ENCODE results near the gene NAP1L1. TPM values are rescaled to one million over a fixed set of nuclear protein-coding genes. Genes with fewer than 3 reads are reported as not detected.

Gene NAP1L1
- total RNA-seq, 1 experiment from 2014 or later: 902 TPM

GRCh38 chr12:76101739-76102385 lies 17.4 kb upstream of the NAP1L1 start:
- H3K4me3 ChIP-seq: no peak overlapping the region
- H3K27ac ChIP-seq: no peak overlapping the region
- H3K4me1 ChIP-seq: no peaks in the 10 kb centered on the region
- no peak for DNase-seq
- no peaks in the 10 kb centered on the region for H3K27me3 ChIP-seq
- H3K36me3 ChIP-seq: no peaks in the 10 kb centered on the region
- no peaks in the 10 kb centered on the region for H3K9me3 ChIP-seq (replicated peaks)

DNA sequence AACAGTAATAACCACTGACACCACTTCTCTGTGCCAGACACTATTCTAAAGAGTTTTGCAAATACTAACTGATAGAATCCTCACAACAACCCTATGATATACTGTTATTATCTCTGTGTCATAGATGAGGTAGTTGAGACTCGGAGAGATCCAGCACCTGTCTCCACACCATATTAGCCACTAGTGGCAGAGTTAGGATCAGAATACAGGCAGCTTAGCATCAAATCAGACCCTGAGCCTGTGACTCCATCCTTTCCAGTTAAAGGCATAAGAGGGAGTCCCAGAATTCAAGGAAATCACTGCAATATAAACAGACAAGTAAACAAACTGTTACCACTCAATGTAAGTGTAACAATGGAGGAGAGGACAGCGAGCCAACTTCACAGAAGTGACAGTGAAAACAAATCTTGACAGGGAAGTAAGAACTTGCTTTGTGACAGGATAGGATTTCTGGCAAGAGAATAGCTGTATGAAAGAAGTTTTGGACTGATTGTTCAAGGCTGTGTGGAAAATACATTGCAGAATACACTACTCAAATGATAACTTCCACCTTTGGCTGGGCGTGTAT lies 11.7 kb upstream of the NAP1L1 start:
- Histone ChIP-seq H3K9me3 (replicated peaks) (no peaks in the 10 kb centered on the region), H3K4me3 (no peak overlapping the region), H3K27ac (no peak overlapping the region), H3K4me1 (no peaks in the 10 kb centered on the region), H3K27me3 (no peaks in the 10 kb centered on the region), H3K36me3 (no peaks in the 10 kb centered on the region)
- DNase-seq: peak in 1 of 2 experiments; percentile 36

- H3K27me3 ChIP-seq: no peaks in the 10 kb centered on the region
- no peaks in the 10 kb centered on the region for H3K4me1 ChIP-seq
- no peak overlapping the region for H3K27ac ChIP-seq
- no peaks in the 10 kb centered on the region for H3K9me3 ChIP-seq (replicated peaks)
- no peak overlapping the region for H3K4me3 ChIP-seq
- H3K36me3 ChIP-seq: no peaks in the 10 kb centered on the region
- no peak for DNase-seq
Observed at GRCh38 chr12:76094754-76095153, 10.3 kb upstream of the NAP1L1 start.

DNA sequence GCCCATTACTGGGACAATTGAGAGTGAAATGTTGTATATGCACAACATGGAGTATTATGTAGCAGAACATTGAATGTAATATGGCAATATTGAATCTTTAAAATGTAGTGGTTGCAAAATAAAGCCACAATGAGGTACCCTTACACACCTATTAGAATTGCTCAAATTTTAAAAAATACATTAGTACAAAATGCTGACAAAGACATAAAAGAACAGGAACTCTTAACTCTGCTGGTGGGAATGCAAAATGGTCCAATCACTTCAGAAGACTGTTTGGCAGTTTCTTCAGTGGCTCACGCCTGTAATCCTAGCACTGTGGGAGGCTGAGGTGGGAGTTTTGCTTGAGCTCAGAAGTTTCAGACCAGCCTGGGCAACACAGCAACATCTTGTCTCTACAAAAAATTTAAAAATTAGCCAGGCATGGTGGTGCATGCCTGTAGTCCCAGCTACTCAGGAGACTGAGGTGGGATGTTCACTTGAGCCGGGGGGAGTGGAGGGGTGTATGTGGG lies 6.8 kb upstream of the NAP1L1 start:
- Histone ChIP-seq H3K4me3 (no peak overlapping the region), H3K9me3 (replicated peaks) (no peaks in the 10 kb centered on the region), H3K4me1 (no peaks in the 10 kb centered on the region; the same call in 1 of the 2 replicates), H3K27ac (no peak overlapping the region), H3K36me3 (no peaks in the 10 kb centered on the region), H3K27me3 (no peaks in the 10 kb centered on the region)
- no peak for DNase-seq

- DNase-seq: peak; percentile 17 to 42
- no peaks in the 10 kb centered on the region for H3K27me3 ChIP-seq
- H3K36me3 ChIP-seq: peaks cover 19% of the 10 kb centered on the region
- H3K4me1 ChIP-seq: peaks cover 15% of the 10 kb centered on the region
- H3K4me3 ChIP-seq: peak overlapping the region; percentile 86
- H3K27ac ChIP-seq: peak overlapping the region; percentile 94
- H3K9me3 ChIP-seq (replicated peaks): no peaks in the 10 kb centered on the region
Observed at GRCh38 chr12:76085520-76085868, 1.0 kb upstream of the NAP1L1 start.

GRCh38 chr12:76084863-76085519 lies 506 bp upstream of the NAP1L1 start:
- Histone ChIP-seq H3K4me3 (peak overlapping the region; percentile 86), H3K27ac (peak overlapping the region; percentile 94), H3K9me3 (replicated peaks) (no peaks in the 10 kb centered on the region), H3K27me3 (no peaks in the 10 kb centered on the region), H3K4me1 (peaks cover 15% of the 10 kb centered on the region), H3K36me3 (peaks cover 23% of the 10 kb centered on the region)
- DNase-seq: no peak

- Histone ChIP-seq H3K4me1 (peaks cover 15% of the 10 kb centered on the region), H3K4me3 (peak overlapping the region; percentile 86), H3K27ac (peak overlapping the region; percentile 94), H3K27me3 (no peaks in the 10 kb centered on the region), H3K36me3 (peaks cover 33% of the 10 kb centered on the region), H3K9me3 (replicated peaks) (no peaks in the 10 kb centered on the region)
- DNase-seq: no peak
Observed at GRCh38 chr12:76083246-76083903, 1.1 kb downstream of the NAP1L1 start.

- Histone ChIP-seq H3K4me1 (peaks cover 15% of the 10 kb centered on the region), H3K27ac (no peak overlapping the region), H3K4me3 (no peak overlapping the region), H3K9me3 (replicated peaks) (no peaks in the 10 kb centered on the region), H3K36me3 (peaks cover 39% of the 10 kb centered on the region), H3K27me3 (no peaks in the 10 kb centered on the region)
- DNase-seq: no peak
Observed at GRCh38 chr12:76081909-76082308, 2.6 kb downstream of the NAP1L1 start.

DNA sequence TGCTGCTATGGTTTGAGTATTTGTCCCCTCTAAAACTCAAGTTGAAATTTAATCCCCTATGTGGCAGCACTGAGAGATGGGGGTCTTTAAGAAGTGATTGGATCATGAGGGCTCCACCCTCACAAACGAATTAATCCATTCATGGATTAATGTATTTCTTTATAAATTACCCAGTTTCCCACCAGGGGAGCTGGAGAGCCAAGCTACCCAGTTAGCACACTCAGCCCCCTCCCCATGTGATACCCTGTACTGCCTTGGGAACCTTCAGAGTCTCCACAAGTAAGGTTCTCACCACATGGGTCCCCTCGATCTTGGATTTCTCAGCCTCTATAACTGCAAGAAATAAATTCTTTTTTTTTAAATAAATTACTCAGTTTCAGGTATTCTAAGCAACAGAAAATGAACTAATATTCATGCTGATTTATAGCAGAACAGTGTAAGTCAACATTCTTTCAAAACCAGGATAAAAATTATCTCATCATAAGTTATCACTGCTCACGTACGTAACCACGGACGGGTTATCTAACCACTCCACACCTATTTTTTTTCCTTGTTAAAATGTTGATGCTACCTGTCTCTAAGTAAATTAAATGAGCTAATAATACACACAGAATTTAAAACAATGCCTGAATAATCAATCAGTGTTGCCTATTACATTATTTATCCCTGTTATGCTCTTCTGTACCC lies 3.6 kb downstream of the NAP1L1 start:
- H3K27me3 ChIP-seq: no peaks in the 10 kb centered on the region
- peak in 1 of 2 experiments; percentile 12 for DNase-seq
- no peaks in the 10 kb centered on the region for H3K9me3 ChIP-seq (replicated peaks)
- no peak overlapping the region for H3K27ac ChIP-seq
- no peak overlapping the region for H3K4me3 ChIP-seq
- H3K4me1 ChIP-seq: peaks cover 11% of the 10 kb centered on the region
- H3K36me3 ChIP-seq: peaks cover 46% of the 10 kb centered on the region

DNA sequence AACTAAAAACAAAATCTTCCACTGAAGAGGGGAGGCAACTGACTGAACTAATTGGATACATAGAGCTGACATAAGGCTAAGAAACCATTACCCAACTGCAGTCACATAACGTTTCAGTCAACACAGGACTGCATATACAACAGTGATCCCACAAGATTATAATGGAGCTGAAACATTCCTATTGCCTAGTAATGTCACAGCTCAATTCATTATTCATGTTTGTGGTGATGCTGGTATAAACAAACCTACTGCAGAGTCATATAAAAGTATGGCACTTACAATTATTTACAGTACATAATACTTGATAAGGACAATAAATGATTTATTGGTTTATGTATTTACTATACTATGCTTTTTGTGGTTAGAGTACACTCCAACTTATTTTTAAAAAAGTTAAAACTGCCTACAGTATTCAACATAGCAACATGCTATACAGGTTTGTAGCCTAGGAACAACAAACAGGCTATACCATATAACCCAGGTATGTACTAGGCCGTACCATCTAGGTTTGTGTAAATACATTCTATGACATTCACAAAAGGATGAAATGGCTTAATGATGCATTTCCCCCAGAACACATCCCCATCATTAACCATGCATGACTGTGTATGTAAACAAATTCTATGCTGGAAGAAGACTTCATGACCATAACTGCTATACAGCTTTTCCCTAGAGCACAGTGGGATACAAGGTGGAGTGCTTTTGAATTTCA lies 4.3 kb downstream of the NAP1L1 start:
- Histone ChIP-seq H3K4me1 (peaks cover 11% of the 10 kb centered on the region), H3K36me3 (peaks cover 53% of the 10 kb centered on the region), H3K9me3 (replicated peaks) (no peaks in the 10 kb centered on the region), H3K27me3 (no peaks in the 10 kb centered on the region), H3K27ac (no peak overlapping the region), H3K4me3 (no peak overlapping the region)
- DNase-seq: no peak

- Histone ChIP-seq H3K27me3 (no peaks in the 10 kb centered on the region), H3K9me3 (replicated peaks) (no peaks in the 10 kb centered on the region), H3K4me1 (peaks cover 11% of the 10 kb centered on the region), H3K27ac (no peak overlapping the region), H3K36me3 (peaks cover 63% of the 10 kb centered on the region), H3K4me3 (no peak overlapping the region)
- no peak for DNase-seq
Observed at GRCh38 chr12:76078748-76079147, 5.7 kb downstream of the NAP1L1 start.

DNA sequence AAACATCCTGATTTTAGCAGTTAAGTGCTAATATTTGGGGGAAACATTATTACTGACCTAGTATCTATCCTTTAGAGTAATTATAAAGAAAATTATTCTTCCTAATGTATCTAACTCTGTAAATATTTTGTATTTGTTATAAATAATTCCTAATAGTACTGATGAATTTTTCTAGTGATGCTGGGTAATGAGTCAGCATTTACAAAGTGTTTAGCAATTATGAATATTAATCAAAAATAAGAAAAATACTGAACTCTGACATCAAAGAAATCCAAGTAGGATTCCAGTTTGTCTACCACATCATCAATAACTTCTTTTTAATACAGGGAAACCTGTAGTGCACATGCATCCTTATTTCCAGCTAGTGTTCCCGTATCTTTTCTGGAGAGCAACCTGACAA lies 9.0 kb downstream of the NAP1L1 start:
- Histone ChIP-seq H3K27me3 (no peaks in the 10 kb centered on the region), H3K27ac (no peak overlapping the region), H3K4me1 (no peaks in the 10 kb centered on the region), H3K36me3 (peaks cover 75% of the 10 kb centered on the region), H3K9me3 (replicated peaks) (no peaks in the 10 kb centered on the region), H3K4me3 (no peak overlapping the region)
- no peak for DNase-seq

- no peaks in the 10 kb centered on the region for H3K27me3 ChIP-seq
- no peaks in the 10 kb centered on the region for H3K4me1 ChIP-seq
- peaks cover 78% of the 10 kb centered on the region for H3K36me3 ChIP-seq
- no peaks in the 10 kb centered on the region for H3K9me3 ChIP-seq (replicated peaks)
- H3K4me3 ChIP-seq: no peak overlapping the region
- no peak overlapping the region for H3K27ac ChIP-seq
- no peak for DNase-seq
Observed at GRCh38 chr12:76074701-76075336, 9.7 kb downstream of the NAP1L1 start.

GRCh38 chr12:76073561-76073960 lies 10.9 kb downstream of the NAP1L1 start:
- H3K36me3 ChIP-seq: peaks cover 81% of the 10 kb centered on the region
- H3K27me3 ChIP-seq: no peaks in the 10 kb centered on the region
- no peak overlapping the region for H3K4me3 ChIP-seq
- H3K9me3 ChIP-seq (replicated peaks): no peaks in the 10 kb centered on the region
- no peak overlapping the region for H3K27ac ChIP-seq
- no peak for DNase-seq
- no peaks in the 10 kb centered on the region for H3K4me1 ChIP-seq

All from SJCRH30 (cell line).